NOMO-1 treated with DMSO at 0.1 percent for 48 hours (cell line): Measurements from ENCODE around the gene ARPP21.
"Not testable (repeated sequence)": the region's sequence is repeated elsewhere in the genome, so short reads cannot be mapped to it uniquely, and the experiment has no call there.

Experiments
- DNase-seq: peaks from one replicate; lab custom pipeline; 2025; ENCODE audit not compliant: unreplicated experiment; lab: John Stamatoyannopoulos, UW

ARPP21 gene

DNA sequence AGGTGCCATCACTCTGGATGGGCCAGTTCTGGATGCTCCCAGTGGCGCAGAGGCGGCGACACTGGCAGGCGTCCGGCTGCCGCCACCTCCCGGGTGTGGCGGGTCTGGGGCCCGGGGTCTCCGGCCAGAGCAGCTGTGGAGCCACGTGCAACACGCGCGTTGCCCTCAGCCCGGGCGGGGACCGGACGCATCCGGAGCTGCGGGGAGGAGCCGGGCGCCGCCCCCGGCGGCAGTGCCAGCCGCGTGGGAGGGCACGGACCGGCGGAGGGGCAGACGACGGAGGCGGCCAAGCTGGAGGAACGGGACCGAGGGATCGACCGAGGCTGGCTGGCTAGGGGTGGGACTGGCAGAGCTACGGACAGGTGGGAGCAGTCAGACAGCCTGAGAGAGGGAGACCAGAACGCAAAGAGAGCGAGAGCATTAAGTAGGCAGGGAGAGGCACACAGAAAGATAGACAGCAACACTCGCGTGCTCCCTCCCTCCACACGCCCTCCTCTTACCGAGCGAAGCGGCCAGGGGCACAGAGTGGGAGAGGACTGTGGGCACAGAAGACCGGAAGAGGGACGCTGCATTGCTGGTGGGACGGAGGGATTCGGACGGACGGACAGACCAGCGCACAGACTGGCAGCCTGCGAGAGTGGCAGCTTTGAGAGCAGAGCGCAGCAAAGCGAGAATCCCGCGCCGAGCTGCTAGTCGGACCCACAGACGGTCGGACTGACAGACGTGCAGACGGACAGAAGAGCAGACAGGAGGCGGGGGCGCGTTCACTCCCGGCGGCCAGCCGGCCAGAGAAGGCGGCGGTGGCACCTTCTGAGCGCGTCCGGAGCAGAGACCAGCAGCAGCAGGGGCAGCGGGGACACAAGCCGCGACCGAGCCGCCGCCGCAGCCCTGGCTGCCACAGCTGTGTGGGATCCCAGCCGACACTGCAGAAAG, at the start of gene ARPP21:
Gene ARPP21, plus strand, starts transcription at position 272 of the 933 bp plus-strand sequence. CDS start 42,227 bp downstream, outside the sequence.
- peak; percentile 14 for DNase-seq

GRCh38 chr3:35592589-35593295, 46.6 kb upstream of the ARPP21 start:
- no peak for DNase-seq

GRCh38 chr3:35594739-35595138, 44.6 kb upstream of the ARPP21 start:
- no peak for DNase-seq

DNA sequence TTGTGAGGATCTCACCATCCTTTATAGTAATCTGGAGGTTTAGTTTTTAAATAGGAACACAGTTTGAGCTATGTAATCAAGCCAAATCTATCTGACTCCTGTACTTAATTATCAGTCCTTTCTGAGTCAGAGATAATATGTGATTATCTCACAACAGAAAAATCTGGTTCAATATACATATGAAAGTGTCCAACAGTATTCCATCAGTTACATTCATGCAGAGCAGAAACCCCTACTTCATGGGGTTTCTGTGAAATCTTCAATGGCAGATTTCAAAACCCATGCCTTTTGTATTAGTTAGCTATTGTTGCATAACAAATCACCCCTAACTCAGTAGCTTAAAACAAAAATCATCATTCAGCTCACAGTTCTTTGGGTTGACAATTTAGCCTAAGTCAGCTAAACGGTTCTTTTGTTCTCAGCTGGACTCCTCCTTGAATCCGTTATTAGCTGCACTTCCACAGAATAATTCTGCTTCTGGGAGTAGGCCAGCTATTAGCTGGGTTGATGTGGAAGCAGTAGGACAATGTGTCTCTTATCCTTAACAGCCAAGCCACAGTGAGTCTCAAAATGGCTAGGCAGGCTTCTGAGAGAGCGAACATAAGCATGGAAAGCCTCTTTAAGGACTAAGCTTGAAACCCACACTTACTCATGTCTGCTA, 42.9 kb upstream of the ARPP21 start:
- no peak for DNase-seq

- no peak for DNase-seq
These were observed 41.8 kb upstream of the ARPP21 start for GRCh38 chr3:35597490-35597889.

DNA sequence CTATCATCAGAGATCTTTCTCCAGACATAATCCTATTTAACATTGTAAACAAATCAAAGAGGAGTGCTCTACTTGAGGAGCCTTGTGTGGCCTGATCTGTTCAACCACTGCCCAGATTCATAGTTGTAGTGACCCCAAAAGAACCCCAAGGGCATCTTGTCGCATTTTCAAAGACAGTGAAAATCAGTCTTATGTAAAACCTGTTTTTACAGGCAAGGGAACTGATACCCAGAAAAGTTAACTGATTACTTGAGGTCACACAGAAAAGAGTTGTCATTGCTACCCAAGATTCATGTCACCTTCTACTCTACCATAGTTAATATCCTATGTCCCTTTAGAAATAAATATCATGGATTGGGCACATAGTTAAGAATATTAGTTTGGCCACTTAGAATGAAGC, 40.5 kb upstream of the ARPP21 start:
- no peak for DNase-seq

DNA sequence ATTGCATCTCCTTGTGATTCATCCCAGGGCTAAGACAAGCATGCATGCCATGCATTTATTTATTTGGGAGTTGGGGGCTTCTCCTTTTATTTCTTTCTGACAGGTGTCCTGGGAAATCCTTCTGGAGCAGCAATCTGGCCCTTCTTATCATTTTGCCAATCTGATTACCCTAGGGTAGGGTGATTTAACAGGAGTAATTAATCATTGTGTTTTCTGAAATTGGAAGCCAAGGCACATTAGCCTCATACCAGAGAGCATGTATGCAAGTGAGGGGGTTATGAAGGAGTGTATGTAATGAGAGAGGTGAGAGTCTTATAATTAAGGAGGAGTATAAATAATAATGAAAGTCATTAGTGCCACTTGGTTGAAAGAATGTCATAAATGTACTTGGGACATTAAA, 37.4 kb upstream of the ARPP21 start:
- no peak for DNase-seq

DNA sequence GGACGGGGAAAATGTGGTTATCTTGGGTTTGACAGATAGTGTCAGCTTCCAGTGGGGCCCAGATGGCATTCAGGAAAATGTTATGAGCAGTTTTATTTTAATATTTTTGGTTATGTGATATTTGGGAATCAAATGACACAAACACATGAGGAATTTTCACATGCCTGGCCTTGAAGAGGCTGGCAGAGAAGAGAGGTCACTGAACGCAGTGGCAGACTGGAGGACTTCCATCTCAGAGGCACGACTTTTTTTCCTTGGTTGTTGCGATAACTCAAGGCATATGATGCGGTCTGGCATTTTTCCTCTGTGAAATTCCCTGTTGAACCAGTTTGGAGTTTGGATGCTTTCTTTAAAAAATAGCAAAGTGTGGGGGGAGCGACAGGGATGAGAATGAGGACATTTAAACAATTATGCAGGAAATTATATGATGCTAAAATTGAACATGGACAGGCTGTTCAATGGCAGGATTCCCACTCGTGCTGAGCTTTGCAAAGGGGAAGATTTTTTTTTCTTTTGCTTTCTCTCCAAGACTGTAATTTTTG, 36.9 kb upstream of the ARPP21 start:
- DNase-seq = no peak

GRCh38 chr3:35616346-35616745, 23.0 kb upstream of the ARPP21 start:
- DNase-seq = no peak

DNA sequence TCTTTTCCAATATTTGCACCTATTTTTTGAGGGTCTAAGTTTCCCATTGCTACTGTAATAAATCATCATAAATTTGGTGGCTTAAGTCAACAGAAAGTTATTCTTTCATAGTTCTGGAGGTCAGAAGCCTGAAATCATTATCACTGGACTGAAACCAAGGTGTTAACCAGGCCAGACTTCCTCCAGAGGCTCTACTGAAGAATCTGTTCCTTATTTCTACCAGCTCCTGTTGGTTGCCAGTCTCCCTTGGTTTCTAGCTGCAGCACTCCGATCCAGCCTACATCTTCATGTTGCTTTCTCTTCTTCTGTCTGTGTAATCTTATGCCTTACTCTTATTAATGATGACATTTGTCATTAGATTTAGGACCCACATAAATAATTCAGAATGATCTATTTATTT, 22.0 kb upstream of the ARPP21 start:
- peak; percentile 26 for DNase-seq

- not testable (repeated sequence) for DNase-seq
These were observed 19.1 kb upstream of the ARPP21 start for GRCh38 chr3:35620238-35620637.

- DNase-seq = no peak
These were observed 14.6 kb upstream of the ARPP21 start for GRCh38 chr3:35624698-35625097.

- no peak for DNase-seq
These were observed 5.8 kb upstream of the ARPP21 start for GRCh38 chr3:35633332-35634124.

DNA sequence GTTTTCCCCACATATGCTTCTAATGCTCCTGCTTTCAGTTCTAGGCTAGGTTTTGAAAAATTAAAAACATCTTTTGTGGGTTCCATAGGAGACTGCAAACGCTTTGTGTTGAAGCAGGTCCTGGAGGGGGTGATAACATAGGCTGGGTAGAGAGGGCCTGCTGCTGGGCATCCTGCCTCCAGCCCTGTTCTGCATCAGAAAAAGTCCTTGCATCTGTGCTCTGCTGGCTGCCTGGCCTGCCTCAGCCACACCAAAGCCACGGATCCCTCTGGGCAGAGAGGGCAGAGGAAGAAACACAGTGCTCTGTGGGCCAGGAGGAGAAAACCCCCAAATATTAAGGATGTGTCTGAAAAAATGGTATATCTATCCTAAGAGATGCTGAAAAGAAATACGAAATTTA, 3.9 kb upstream of the ARPP21 start:
- no peak for DNase-seq

DNA sequence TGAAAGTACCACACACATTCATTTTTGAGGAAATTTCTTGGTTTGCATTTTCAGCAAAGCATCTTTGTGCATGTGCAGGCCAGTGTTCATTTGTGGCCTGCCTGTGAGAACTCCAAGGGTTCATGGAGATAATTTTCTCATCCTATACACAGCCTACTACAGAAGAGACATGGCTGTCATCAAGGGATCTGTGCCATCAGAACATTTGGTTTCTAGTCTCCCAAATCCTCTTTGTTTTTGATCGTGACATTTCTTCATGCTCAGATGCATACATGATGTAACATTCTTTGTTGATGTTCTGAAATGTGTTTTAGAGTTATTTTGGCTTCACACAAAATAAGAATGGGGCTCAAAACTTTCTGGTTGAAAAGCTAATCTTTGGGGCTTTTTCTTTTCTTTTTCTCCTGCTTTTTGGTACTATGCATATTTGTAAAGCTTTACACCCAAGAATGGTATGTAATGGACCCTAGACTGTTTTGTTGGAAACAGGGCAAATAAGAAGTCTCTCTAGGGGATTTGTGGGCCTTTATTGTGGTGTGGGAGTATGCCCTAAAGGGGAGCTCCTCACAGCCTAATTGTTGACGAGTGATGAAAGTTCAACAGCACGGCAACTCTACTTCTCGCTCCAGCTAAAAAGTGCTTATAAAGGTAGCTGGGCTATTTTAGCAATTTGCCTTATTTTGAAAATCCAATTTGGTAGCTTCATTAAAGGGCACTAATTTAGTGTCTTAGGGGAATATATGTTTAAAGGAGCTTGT, 3.2 kb upstream of the ARPP21 start:
- no peak for DNase-seq

GRCh38 chr3:35638251-35638979, 910 bp upstream of the ARPP21 start:
- DNase-seq = no peak

DNA sequence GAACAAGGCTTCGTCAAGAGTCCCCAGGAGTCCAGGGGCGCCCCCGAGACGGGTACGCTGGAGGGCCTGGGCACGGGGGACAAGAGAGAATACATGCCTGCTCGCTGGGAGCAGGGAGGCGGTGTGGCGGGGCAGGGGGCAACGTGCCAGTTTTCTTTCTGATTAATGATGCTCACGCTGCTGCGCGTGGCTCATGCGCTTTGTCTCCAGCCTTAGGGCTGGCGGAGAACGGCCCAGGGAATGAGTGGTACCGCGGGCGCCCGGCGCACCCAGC, 408 bp upstream of the ARPP21 start:
- no peak for DNase-seq

GRCh38 chr3:35640190-35641165, 1.2 kb downstream of the ARPP21 start:
- no peak for DNase-seq
